Psoas muscle (tissue), 8 donors: ENCODE data around the gene THBS2. TPM values are rescaled to one million over a fixed set of nuclear protein-coding genes. Genes with fewer than 3 reads are reported as not detected.

Experiments used
- ATAC-seq, 4 donors: fragments of 200-7000 bp; cut with Tn5 transposase; one replicate each; pipeline ENCODE4 v1.9.1; 2020; ENCODE audit warnings: moderate library complexity in 3 of 4, mild to moderate bottlenecking in 2 of 4
- DNase-seq, 2 donors: peaks; one replicate each; pipeline ENCODE4 v3.0.0-alpha.2; 2020
- H3K27ac ChIP-seq: fragments of 200-600 bp; one replicate; pipeline ENCODE4 v1.8.0; 2022
- H3K27me3 ChIP-seq, 3 donors: fragments of 200-600 bp in 1 of 3; one replicate each; pipeline versions ENCODE4 v1.6.1 to v1.8.0; 2013 to 2022; ENCODE audit warnings: low read length in 2 of 3, mild to moderate bottlenecking in 2 of 3, moderate library complexity in 1 of 3; ENCODE audit not compliant: insufficient read depth in 3 of 3
- H3K36me3 ChIP-seq, 2 donors: fragments of 200-600 bp in 1 of 2; one replicate each; pipeline versions ENCODE4 v1.6.1 to v1.8.0; 2013 to 2022; ENCODE audit warnings: low read depth in 1 of 2, mild to moderate bottlenecking in 1 of 2, moderate library complexity in 1 of 2; ENCODE audit not compliant: insufficient read depth in 1 of 2
- H3K4me1 ChIP-seq: fragments of 200-600 bp; one replicate; pipeline ENCODE4 v1.8.0; 2022
- H3K4me3 ChIP-seq: fragments of 200-600 bp; one replicate; pipeline ENCODE4 v1.8.0; 2022; ENCODE audit warnings: mild to moderate bottlenecking
- H3K9me3 ChIP-seq: fragments of 200-600 bp; one replicate; pipeline ENCODE4 v1.8.0; 2022
- CTCF ChIP-seq: fragments of 200-600 bp; IDR thresholded peaks from one replicate; pipeline ENCODE4 v1.8.0; 2022; ENCODE audit warnings: antibody characterized with exemption
- WGBS, 3 donors: extraction: QIAGEN DNeasy Blood & Tissue Kit; methylation state at CpG; one replicate each; pipeline versions ENCODE4 v1.1.6 to v1.1.7; 2013; 5-methylcytosine and 5-hydroxymethylcytosine counted together
- intact Hi-C, 2 donors: fragments of 100-400 bp; cut with DNase I; formaldehyde crosslinking; loops; one replicate each; pipeline versions ENCODE4 v1.11.0 to v1.14.2; 2022
- polyA plus RNA-seq, 3 donors: library from polyadenylated mRNA; stranded (reverse); fragments of 200-250 nt; gene quantifications; one replicate each; pipeline ENCODE4 v1.2.3, GENCODE V29; 2013
- total RNA-seq, 4 donors: library from RNA; stranded (reverse); fragmentation: NEBNext Ultra II Directional in 2 of 4; extraction: Animal tissue kit (Norgen Biotek cat#: 25700) in 2 of 4; gene quantifications; one replicate each; pipeline versions ENCODE4 v1.2.1 to v1.2.4, GENCODE V29; 2021 to 2023
- donor health status: healthy with polysubstance abuse.
- donor health status: DM: no; HTN: no; CAD: no; lungs with moderate emphysema.
- donor health status: Bipolar disorder and iron deficiency.
- donor health status: healthy.
- donor health status: DM: yes; HTN: yes; CAD: no.
- donor health status: DM: no; HTN: no; CAD: no.
- donor health status: DM: no; HTN: no; CAD: no.
- donor health status: DM: yes; HTN: yes; CAD: no.

THBS2 gene
- total and polyA plus RNA-seq, 7 donors, result 0.49 to 9.4 (median 1.6) TPM

GRCh38 chr6:169190144-169190584 is 63.5 kb downstream of the THBS2 start:
- no peak for TF ChIP-seq CTCF
- DNase-seq, result peak; percentile 83 to 85
- Histone ChIP-seq H3K36me3 (no peaks in the 10 kb centered on the region), H3K27ac (peak overlapping the region; percentile 46), H3K4me3 (no peak overlapping the region), H3K4me1 (peaks cover 4% of the 10 kb centered on the region), H3K9me3 (no peaks in the 10 kb centered on the region), H3K27me3 (no peaks in the 10 kb centered on the region)
- WGBS, 3 donors, result 28 to 43% (median 33%) methylated on average over 8 of the region's 8 CpGs
- intact Hi-C loops, result no loop called here
- ATAC-seq, result peak; percentile 39 to 88 (median 72)

GRCh38 chr6:169189686-169190085 is 64.0 kb downstream of the THBS2 start:
- TF ChIP-seq CTCF, result no peak
- Histone ChIP-seq H3K9me3 (no peaks in the 10 kb centered on the region), H3K4me1 (peaks cover 4% of the 10 kb centered on the region), H3K27ac (peak overlapping the region; percentile 46), H3K4me3 (no peak overlapping the region), H3K27me3 (no peaks in the 10 kb centered on the region), H3K36me3 (no peaks in the 10 kb centered on the region)
- ATAC-seq (peak in 2 of 4 donors; percentile 19 to 22), DNase-seq (no peak)
- WGBS, 3 donors, result 32 to 60% (median 37%) methylated on average over 8 of the region's 8 CpGs
- intact Hi-C loops, result no loop called here

- DNase-seq, result no peak
- TF ChIP-seq CTCF, result no peak
- no peaks in the 10 kb centered on the region for H3K27me3 ChIP-seq
- peak overlapping the region; percentile 46 for H3K27ac ChIP-seq
- H3K4me1 ChIP-seq, result peaks cover 4% of the 10 kb centered on the region
- ATAC-seq, result no peak
- intact Hi-C loops, result no loop called here
- H3K9me3 ChIP-seq, result no peaks in the 10 kb centered on the region
- 31 to 68% (median 45%) methylated on average over 8 of the region's 8 CpGs for WGBS, 3 donors
- no peak overlapping the region for H3K4me3 ChIP-seq
- no peaks in the 10 kb centered on the region for H3K36me3 ChIP-seq
These were observed 64.5 kb downstream of the THBS2 start for GRCh38 chr6:169189182-169189581.

- ATAC-seq (no peak), DNase-seq (no peak)
- intact Hi-C loops, result no loop called here
- Histone ChIP-seq H3K4me3 (no peak overlapping the region), H3K4me1 (peaks cover 4% of the 10 kb centered on the region), H3K36me3 (no peaks in the 10 kb centered on the region), H3K27me3 (no peaks in the 10 kb centered on the region), H3K27ac (no peak overlapping the region), H3K9me3 (no peaks in the 10 kb centered on the region)
- no peak for TF ChIP-seq CTCF
- 26 to 46% (median 36%) methylated on average over 6 of the region's 6 CpGs for WGBS, 3 donors
These were observed 65.2 kb downstream of the THBS2 start for GRCh38 chr6:169188475-169188874.

GRCh38 chr6:169188051-169188470 is 65.6 kb downstream of the THBS2 start:
- intact Hi-C loops, result no loop called here
- Histone ChIP-seq H3K27me3 (no peaks in the 10 kb centered on the region), H3K36me3 (no peaks in the 10 kb centered on the region), H3K9me3 (no peaks in the 10 kb centered on the region), H3K27ac (no peak overlapping the region), H3K4me3 (no peak overlapping the region), H3K4me1 (peaks cover 4% of the 10 kb centered on the region)
- 67 to 73% (median 73%) methylated on average over 9 of the region's 9 CpGs for WGBS, 3 donors
- ATAC-seq, result no peak
- no peak for DNase-seq
- TF ChIP-seq CTCF, result no peak
